Measurements from ENCODE around the gene ZNF521.

ZNF521 gene

GRCh38 chr18:25229081-25229480 lies 122.9 kb downstream of the ZNF521 start:
- H3K4me3 ChIP-seq (ENCODE audit: control insufficient read depth, low read depth, low read length), result no peak overlapping the region
- TF ChIP-seq CTCF (conservative IDR thresholded peaks at IDR 0.05; ENCODE audit: control insufficient read depth, insufficient read depth, low read depth, low read length), result no peak
- DNase-seq (ENCODE audit: low read depth), result peak; percentile 81

GRCh38 chr18:25228410-25228809 lies 123.6 kb downstream of the ZNF521 start:
- TF ChIP-seq CTCF (conservative IDR thresholded peaks at IDR 0.05; ENCODE audit: control insufficient read depth, insufficient read depth, low read depth, low read length), result no peak
- H3K4me3 ChIP-seq (ENCODE audit: control insufficient read depth, low read depth, low read length), result no peak overlapping the region
- DNase-seq (ENCODE audit: low read depth), result no peak

- no peak for DNase-seq (ENCODE audit: low read depth)
- H3K4me3 ChIP-seq (ENCODE audit: control insufficient read depth, low read depth, low read length), result no peak overlapping the region
- no peak for TF ChIP-seq CTCF (conservative IDR thresholded peaks at IDR 0.05; ENCODE audit: control insufficient read depth, insufficient read depth, low read depth, low read length)
These were observed 126.8 kb downstream of the ZNF521 start for GRCh38 chr18:25225151-25225550.

- no peak overlapping the region for H3K4me3 ChIP-seq (ENCODE audit: control insufficient read depth, low read depth, low read length)
- DNase-seq (ENCODE audit: low read depth), result no peak
- TF ChIP-seq CTCF (conservative IDR thresholded peaks at IDR 0.05; ENCODE audit: control insufficient read depth, insufficient read depth, low read depth, low read length), result no peak
These were observed 127.8 kb downstream of the ZNF521 start for GRCh38 chr18:25223899-25224886.

GRCh38 chr18:25223211-25223610 lies 128.8 kb downstream of the ZNF521 start:
- no peak for DNase-seq (ENCODE audit: low read depth)
- no peak overlapping the region for H3K4me3 ChIP-seq (ENCODE audit: control insufficient read depth, low read depth, low read length)
- no peak for TF ChIP-seq CTCF (conservative IDR thresholded peaks at IDR 0.05; ENCODE audit: control insufficient read depth, insufficient read depth, low read depth, low read length)

GRCh38 chr18:25222648-25223047 lies 129.3 kb downstream of the ZNF521 start:
- H3K4me3 ChIP-seq (ENCODE audit: control insufficient read depth, low read depth, low read length), result no peak overlapping the region
- DNase-seq (ENCODE audit: low read depth), result no peak
- TF ChIP-seq CTCF (conservative IDR thresholded peaks at IDR 0.05; ENCODE audit: control insufficient read depth, insufficient read depth, low read depth, low read length), result no peak

Data from fibroblast of mammary gland (primary cell).